Transverse colon (tissue), 4 donors: Measurements from ENCODE around the gene BAZ2A. TPM values are rescaled to one million over a fixed set of nuclear protein-coding genes. Genes with fewer than 3 reads are reported as not detected.
A peak's percentile ranks its signal among the peaks of the same experiment; 100 is the strongest.

Experiments
- DNase-seq: peaks from one replicate; pipeline ENCODE4 v3.0.0-alpha.2; 2019
- H3K27ac ChIP-seq, 4 donors: fragments of 200-600 bp; sonication (generic); 2 replicates each; pipeline ENCODE4 v1.5.1; 2016 to 2018; ENCODE audit warnings: inconsistent platforms in 4 of 4
- H3K27me3 ChIP-seq: fragments of 200-600 bp; sonication (generic); 2 replicates; pipeline ENCODE4 v1.5.1; 2017; ENCODE audit warnings: inconsistent platforms
- H3K36me3 ChIP-seq, 4 donors: fragments of 200-600 bp; sonication (generic); 2 replicates each; pipeline ENCODE4 v1.5.1; 2017 to 2019; ENCODE audit warnings: inconsistent platforms in 4 of 4
- H3K4me1 ChIP-seq, 4 donors: fragments of 200-600 bp; sonication (generic); 2 replicates each; pipeline ENCODE4 v1.5.1; 2017 to 2020; ENCODE audit warnings: inconsistent platforms in 4 of 4
- H3K4me3 ChIP-seq, 4 donors: fragments of 200-600 bp; sonication (generic); 1 replicate in 1 of 4; 2 replicates in 3 of 4; pipeline versions ENCODE4 v1.5.1 to v1.6.1; 2017 to 2019; ENCODE audit warnings: inconsistent platforms in 4 of 4
- H3K9me3 ChIP-seq, 2 donors: fragments of 200-600 bp; sonication (generic); 2 replicates each; pipeline ENCODE4 v1.5.1; 2017 to 2019; ENCODE audit warnings: inconsistent platforms in 2 of 2
- EP300 ChIP-seq: sonication (generic); formaldehyde crosslinking; IDR thresholded peaks from one replicate; pipeline ENCODE4 v1.6.1; 2017; ENCODE audit warnings: antibody characterized with exemption, low read depth
- POLR2A ChIP-seq: fragments of 450-650 bp; IDR thresholded peaks from one replicate; pipeline ENCODE4 v1.6.1; 2016; ENCODE audit warnings: antibody characterized with exemption, mild to moderate bottlenecking, moderate library complexity
- POLR2AphosphoS5 ChIP-seq, 3 donors: sonication (generic); formaldehyde crosslinking; IDR thresholded peaks; one replicate each; pipeline ENCODE4 v1.6.1; 2016; ENCODE audit warnings: antibody characterized with exemption in 3 of 3
- WGBS, 2 donors: methylation state at CpG; one replicate each; pipeline ENCODE4 v1.1.5; 2018; ENCODE audit warnings: low coverage in 1 of 2; 5-methylcytosine and 5-hydroxymethylcytosine counted together
- in situ Hi-C, 4 donors: fragments of 200-750 bp; cut with MboI; loops; one replicate each; pipeline versions ENCODE4 v1.15.0 to v1.15.1; 2017; ENCODE audit warnings: low sequenced_read_pairs in 3 of 4, low pct_ligation_motif_present in 1 of 4, low pct_unique_long_range_greater_than_20kb in 1 of 4
- intact Hi-C: fragments of 100-400 bp; cut with DNase I; formaldehyde crosslinking; loops from one replicate; pipeline ENCODE4 v1.15.1; 2023; ENCODE audit warnings: low total_unique reads
- total RNA-seq, 4 donors: library from RNA; depleted of rRNA; stranded (reverse); fragments of >200 nt; gene quantifications; one replicate each; pipeline ENCODE4 v1.1.0, GENCODE V29; 2016
- TF ChIP-seq, protein P1 (sequence below), 5 experiments: fragments of 200-600 bp in 3 of 5; fragments of 450-650 bp in 2 of 5; sonication (generic) in 3 of 5; IDR thresholded peaks; 1 replicate in 2 of 5; 2 replicates in 3 of 5; pipeline ENCODE4 v1.5.1; 2016 to 2017; ENCODE audit warnings: antibody characterized with exemption in 5 of 5, inconsistent platforms in 3 of 5, mild to moderate bottlenecking in 2 of 5, moderate library complexity in 1 of 5

Gene BAZ2A
- total RNA-seq, 4 donors from 2014 or later = 108 to 261 (median 124) TPM

DNA sequence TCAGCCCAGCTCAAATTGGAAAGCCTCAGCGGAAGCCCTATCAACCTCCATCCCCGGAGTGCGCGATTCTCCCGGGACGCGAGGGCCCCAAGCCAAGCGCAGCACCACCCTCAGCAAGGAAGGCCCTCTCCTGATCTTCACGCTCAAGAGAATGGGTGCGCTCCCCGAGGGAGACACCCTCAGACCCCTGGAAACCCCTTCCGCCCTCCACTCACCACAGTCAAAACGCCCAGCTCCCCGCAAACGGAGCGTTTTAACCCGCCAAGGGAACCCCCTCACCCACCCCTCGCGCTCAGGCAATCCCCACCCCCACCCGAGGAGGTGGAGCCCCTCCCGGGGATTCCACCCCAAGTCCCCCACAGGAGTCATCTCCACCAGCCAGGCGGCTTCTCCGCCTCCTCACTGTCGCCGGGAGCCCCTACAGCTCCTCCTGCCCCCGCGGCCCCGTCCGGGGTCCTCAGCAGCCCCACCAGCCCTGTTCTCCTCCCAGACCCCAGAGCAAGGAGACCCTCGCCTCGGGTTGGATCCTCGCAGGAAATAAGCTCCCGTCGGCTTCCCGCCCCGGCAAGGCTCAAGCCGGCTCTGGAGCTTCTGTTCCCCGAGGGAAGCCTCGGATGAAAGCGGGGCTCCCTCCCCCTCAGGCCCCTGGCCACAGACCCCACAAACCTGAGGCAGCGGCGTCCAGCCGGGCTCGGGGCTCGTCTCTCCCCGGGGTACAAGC is 507 bp downstream of the BAZ2A start:
- H3K27me3 ChIP-seq = no peaks in the 10 kb centered on the region
- intact Hi-C loops = loop anchor here (10.0 kb wide), 1 partner anchor 95 kb away; the partner anchor contains the start of gene NACA
- H3K9me3 ChIP-seq = no peaks in the 10 kb centered on the region
- H3K4me3 ChIP-seq = peak overlapping the region; percentile 93 to 98 (median 96)
- H3K36me3 ChIP-seq = peaks cover 0 to 8% (median 0%) of the 10 kb centered on the region in 4 donors
- peaks cover 35 to 78% (median 51%) of the 10 kb centered on the region in 4 donors for H3K4me1 ChIP-seq
- H3K27ac ChIP-seq = peak overlapping the region; percentile 95 to 99 (median 96)
- DNase-seq = peak; percentile 39
- 0% methylated on average over 33 of the region's 46 CpGs; no CpG with 5 or more reads in 1 of the 2 donors for WGBS, 2 donors
- no peak for TF ChIP-seq POLR2A
- TF ChIP-seq, protein P1, sequence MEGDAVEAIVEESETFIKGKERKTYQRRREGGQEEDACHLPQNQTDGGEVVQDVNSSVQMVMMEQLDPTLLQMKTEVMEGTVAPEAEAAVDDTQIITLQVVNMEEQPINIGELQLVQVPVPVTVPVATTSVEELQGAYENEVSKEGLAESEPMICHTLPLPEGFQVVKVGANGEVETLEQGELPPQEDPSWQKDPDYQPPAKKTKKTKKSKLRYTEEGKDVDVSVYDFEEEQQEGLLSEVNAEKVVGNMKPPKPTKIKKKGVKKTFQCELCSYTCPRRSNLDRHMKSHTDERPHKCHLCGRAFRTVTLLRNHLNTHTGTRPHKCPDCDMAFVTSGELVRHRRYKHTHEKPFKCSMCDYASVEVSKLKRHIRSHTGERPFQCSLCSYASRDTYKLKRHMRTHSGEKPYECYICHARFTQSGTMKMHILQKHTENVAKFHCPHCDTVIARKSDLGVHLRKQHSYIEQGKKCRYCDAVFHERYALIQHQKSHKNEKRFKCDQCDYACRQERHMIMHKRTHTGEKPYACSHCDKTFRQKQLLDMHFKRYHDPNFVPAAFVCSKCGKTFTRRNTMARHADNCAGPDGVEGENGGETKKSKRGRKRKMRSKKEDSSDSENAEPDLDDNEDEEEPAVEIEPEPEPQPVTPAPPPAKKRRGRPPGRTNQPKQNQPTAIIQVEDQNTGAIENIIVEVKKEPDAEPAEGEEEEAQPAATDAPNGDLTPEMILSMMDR (IDR thresholded peaks at IDR 0.05) = no peak
- no peak for TF ChIP-seq POLR2AphosphoS5 (IDR thresholded peaks at IDR 0.05)
- TF ChIP-seq EP300 = no peak
- in situ Hi-C loops = no loop called here

DNA sequence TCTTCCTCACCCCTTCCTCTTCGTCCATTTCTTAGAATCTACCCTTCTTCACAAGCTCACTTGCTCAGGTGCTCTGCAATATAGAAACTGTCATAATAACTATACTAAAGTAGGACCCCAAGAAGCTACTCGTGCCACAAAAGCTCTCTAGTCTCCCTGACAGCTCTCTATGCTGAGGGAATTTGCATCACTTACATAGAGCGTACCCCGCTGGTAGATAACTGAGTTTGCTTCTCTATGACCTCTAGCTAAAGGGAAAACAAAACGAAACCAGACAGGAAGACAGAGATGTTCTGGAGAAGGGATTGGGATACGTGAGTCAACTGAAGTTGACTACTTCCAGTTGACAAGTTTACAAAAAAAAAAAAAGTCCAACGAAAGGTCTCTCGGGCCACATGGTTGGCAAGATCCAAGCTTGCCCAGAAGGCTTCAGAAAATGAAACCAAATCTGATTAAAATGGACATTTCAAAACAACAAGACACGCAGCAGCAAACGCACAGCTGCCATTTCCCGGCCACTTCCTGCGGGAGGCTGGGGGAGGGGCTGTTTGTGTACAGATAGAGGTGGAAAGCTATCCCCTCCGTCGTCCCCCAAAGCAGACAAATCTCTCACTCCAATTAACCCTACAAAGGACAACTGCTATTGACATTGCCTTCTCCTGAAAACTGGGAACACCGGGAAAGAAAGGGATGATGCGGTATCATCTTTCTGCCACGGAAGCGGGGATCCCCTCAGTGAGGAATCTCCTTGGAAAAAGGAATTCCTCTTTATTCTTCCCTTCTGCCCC is 1.3 kb downstream of the BAZ2A start:
- intact Hi-C loops = no loop called here
- no peaks in the 10 kb centered on the region for H3K27me3 ChIP-seq
- H3K4me3 ChIP-seq = peak overlapping the region; percentile 93 to 98 (median 96)
- H3K27ac ChIP-seq = peak overlapping the region; percentile 95 to 99 (median 96)
- H3K36me3 ChIP-seq = peaks cover 0 to 8% (median 0%) of the 10 kb centered on the region in 4 donors
- no peak for TF ChIP-seq EP300
- TF ChIP-seq POLR2AphosphoS5 (IDR thresholded peaks at IDR 0.05) = peak; percentile 28 to 39 (median 35)
- peak; percentile 38 for TF ChIP-seq POLR2A
- no peaks in the 10 kb centered on the region for H3K9me3 ChIP-seq
- in situ Hi-C loops = no loop called here
- 0% methylated on average over 12 to 18 of the region's 18 CpGs for WGBS, 2 donors
- DNase-seq = peak; percentile 79
- H3K4me1 ChIP-seq = peaks cover 34 to 81% (median 48%) of the 10 kb centered on the region in 4 donors

DNA sequence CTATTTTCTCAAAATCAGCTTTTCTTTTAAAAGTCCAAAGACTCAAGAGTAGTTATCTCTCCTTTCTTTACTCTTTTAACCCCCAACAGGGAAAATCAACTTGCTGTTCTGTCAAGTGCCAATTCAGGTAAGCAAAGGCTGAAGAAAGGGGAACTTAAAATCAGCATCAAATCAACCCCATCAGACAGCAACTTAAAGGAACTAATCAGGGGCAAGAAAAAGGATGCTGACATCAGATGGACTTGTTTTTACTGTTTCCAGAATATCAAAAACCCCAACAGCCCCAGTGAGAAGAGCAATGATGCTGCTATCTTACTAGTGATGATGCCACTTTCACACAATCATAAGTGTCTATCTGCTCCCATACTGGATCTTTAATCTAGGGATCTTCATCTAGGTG is 3.4 kb downstream of the BAZ2A start:
- Histone ChIP-seq H3K36me3 (peaks cover 0 to 16% (median 0%) of the 10 kb centered on the region in 4 donors), H3K4me3 (no peak overlapping the region), H3K27me3 (no peaks in the 10 kb centered on the region), H3K27ac (no peak overlapping the region), H3K9me3 (no peaks in the 10 kb centered on the region), H3K4me1 (peaks cover 22 to 78% (median 41%) of the 10 kb centered on the region in 4 donors)
- no peak for DNase-seq
- TF ChIP-seq, protein P1 (IDR thresholded peaks at IDR 0.05) = no peak
- TF ChIP-seq POLR2A = no peak
- TF ChIP-seq EP300 = no peak
- TF ChIP-seq POLR2AphosphoS5 (IDR thresholded peaks at IDR 0.05) = no peak
- intact Hi-C loops (no loop called here), in situ Hi-C loops (no loop called here)

DNA sequence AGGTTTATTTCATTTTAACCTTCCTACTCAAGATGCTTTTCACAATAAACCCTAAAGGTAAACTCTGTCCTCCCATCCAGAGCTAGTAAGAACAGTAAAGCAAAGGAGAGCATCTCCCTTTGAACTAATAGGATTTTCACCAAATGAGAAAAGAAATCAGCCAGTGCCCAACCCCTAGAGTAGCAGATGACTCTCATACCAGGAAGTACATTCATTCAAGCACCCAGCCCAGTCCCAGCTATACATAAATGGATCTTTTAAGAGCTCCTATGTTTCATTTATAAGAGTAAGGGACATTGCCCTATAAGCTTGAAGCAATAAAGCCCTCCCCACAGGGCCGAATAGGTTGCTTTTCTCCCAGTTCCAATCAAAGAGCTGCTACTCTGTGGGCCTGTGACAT is 7.6 kb downstream of the BAZ2A start:
- H3K36me3 ChIP-seq = peaks cover 0 to 46% (median 6%) of the 10 kb centered on the region in 4 donors
- DNase-seq = no peak
- peak overlapping the region in 1 of 4 donors; percentile 9 for H3K27ac ChIP-seq
- H3K9me3 ChIP-seq = no peaks in the 10 kb centered on the region
- in situ Hi-C loops = no loop called here
- H3K4me1 ChIP-seq = peaks cover 9 to 59% (median 21%) of the 10 kb centered on the region in 4 donors
- no peak for TF ChIP-seq POLR2AphosphoS5 (IDR thresholded peaks at IDR 0.05)
- TF ChIP-seq EP300 = no peak
- TF ChIP-seq, protein P1 (IDR thresholded peaks at IDR 0.05) = no peak
- TF ChIP-seq POLR2A = no peak
- WGBS, 2 donors = 52% methylated on average over 1 of the region's 1 CpG; no CpG with 5 or more reads in 1 of the 2 donors
- intact Hi-C loops = no loop called here
- H3K4me3 ChIP-seq = no peak overlapping the region
- no peaks in the 10 kb centered on the region for H3K27me3 ChIP-seq
